NCI-H82 treated with DMSO at 0.1 percent for 48 hours (cell line): ENCODE results near the gene KLF5.
A peak's percentile ranks its signal among the peaks of the same experiment; 100 is the strongest.
"Not testable (repeated sequence)": the region's sequence is repeated elsewhere in the genome, so short reads cannot be mapped to it uniquely, and the experiment has no call there.

Experiments used
- DNase-seq: peaks from one replicate; lab custom pipeline; 2025; ENCODE audit not compliant: unreplicated experiment; lab: John Stamatoyannopoulos, UW

The KLF5 gene

DNA sequence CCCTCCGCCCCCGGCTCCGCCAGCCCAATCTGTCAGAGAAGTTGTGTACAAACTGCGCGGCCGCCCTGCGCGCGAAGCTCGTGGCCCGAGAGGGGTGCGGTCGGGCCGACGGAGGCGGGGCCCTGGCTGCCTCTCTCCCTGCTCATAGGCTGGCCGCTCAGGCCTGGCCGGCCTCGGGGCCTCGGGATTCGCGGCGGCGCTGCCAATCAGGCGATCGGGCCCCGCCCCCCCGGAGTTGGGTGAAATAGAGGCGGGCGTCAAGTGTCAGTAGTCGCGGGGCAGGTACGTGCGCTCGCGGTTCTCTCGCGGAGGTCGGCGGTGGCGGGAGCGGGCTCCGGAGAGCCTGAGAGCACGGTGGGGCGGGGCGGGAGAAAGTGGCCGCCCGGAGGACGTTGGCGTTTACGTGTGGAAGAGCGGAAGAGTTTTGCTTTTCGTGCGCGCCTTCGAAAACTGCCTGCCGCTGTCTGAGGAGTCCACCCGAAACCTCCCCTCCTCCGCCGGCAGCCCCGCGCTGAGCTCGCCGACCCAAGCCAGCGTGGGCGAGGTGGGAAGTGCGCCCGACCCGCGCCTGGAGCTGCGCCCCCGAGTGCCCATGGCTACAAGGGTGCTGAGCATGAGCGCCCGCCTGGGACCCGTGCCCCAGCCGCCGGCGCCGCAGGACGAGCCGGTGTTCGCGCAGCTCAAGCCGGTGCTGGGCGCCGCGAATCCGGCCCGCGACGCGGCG lies at the start of gene KLF5:
TSS of gene KLF5 (plus strand) at position 270 of the 724 bp plus-strand sequence. CDS start at position 593, 323 bp downstream.
- peak; percentile 92 for DNase-seq

DNA sequence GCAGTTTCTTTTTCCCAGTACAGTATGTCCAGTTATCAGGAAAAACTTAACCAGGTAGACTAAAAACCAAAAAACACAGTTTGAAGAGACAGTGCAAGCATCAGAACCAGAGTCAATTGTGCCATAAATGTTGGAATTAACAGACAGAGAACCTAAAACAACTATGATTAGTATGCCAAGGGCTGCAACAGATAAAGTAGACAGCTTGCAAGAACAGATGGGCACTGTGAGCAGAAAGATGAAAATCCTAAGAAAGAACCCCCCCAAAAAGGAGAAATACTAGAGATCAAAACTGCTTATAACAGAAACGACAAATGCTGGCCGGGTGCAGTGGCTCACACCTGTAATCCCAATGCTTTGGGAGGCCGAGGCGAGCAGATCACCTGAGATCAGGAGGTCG lies 47.1 kb upstream of the KLF5 start:
- no peak for DNase-seq

DNA sequence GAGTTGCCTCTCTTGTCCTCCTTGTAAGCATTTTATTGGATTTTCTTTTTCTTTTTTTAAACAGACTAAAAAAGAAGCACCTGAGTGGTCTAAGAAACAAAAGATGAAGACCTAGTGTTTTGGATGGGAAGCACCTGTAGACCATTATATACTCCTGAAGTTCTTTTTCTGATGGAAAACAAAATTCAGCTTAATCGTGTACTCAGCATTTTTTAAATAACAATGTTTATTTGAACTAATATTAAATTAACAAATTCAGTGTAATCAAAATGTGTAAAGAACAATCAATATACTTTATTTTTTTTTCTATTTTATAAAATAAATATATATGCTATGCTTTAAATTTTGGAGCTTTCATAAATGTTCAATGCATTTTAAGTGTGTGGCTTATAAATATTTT lies 43.0 kb upstream of the KLF5 start:
- DNase-seq = no peak

DNA sequence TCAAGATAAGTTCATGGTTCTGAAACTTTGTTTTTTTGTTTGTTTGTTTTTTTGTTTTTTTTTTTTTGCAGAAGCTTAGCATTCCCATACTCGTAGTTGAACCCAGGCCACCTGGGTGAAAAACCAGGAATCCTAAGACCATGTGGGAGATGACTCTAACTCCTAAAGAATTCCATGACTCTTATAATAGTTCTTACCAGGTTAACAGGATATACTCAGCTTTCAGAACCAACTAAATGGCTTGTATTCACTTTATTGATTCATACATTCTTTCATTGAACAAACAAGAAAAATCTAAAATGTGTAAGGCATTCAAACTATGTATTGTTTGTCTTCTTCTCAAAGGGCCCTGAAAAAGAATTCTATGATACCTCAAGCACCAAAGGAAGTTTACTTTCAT lies 40.5 kb upstream of the KLF5 start:
- DNase-seq = no peak

DNA sequence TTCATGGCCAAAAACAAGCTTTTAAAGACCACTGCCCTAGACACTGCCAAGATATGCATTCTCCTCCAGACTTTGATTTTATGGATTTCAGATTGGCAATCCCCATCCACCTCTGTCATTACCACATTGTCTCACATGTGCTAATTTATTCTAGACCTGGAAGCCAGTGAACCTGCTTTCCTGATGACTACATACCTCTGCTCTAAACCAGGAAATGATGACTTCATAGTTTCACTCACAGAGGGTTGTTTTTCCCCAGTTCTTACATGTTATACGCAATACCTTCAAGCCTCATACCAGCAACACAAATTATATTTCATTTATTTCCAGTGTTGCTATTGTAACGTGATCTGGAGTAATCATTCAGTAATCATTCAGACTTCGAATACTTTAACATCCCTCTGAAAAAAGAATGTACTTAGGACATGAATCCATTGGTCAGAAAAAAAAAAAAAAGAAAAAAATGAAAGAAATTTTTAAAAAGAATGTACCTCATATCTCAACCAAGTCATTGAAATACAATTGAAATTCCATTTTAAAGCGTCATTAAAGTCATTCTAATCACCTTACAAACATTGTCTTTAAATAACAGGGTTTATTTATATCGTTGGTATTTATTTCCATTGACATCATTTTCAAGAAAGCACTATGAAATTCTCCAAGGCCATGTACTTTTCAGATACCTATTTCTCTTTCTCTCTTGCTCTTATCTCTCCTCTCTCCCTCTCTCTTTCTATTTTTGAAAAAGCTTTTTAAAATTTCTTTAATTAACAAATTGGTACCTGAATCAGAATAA lies 33.4 kb upstream of the KLF5 start:
- no peak for DNase-seq

DNA sequence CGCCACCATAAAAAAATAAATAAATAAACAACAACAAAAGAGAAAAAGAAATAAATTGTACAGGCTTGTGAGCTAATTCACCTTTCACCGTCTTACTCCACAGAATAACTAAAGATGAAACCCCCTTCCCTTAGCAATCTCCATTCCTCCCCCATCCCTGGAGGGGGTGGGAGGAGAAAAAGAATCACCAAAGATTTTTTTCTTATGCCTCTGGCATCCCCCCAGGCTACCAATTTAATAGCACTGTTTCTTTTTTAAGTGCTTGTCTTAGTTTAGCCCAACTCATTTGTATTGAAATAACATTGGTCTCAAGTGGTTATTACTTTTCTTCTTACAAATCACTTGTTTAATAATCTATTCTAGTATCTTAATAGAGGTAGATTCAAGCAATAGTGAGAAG lies 23.9 kb upstream of the KLF5 start:
- DNase-seq = no peak

DNA sequence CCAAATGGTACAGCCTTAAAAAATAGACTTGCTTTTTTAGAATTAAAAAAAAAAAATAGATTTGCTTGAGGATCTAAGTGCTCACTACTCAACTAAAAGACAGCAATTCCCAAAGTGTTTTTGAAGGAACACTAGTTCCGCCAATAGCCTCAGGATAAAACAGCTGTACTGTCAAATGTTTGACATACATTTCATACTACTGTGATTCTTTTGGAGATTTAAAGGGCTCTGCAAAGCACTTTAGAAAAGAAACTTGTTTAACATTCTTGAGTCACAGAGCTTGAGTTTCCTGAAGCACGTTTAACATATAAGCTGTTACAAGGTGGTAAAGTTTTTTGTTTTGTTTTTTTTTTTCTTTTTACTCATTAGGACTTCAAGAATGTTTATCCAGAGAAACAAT lies 23.1 kb upstream of the KLF5 start:
- no peak for DNase-seq

DNA sequence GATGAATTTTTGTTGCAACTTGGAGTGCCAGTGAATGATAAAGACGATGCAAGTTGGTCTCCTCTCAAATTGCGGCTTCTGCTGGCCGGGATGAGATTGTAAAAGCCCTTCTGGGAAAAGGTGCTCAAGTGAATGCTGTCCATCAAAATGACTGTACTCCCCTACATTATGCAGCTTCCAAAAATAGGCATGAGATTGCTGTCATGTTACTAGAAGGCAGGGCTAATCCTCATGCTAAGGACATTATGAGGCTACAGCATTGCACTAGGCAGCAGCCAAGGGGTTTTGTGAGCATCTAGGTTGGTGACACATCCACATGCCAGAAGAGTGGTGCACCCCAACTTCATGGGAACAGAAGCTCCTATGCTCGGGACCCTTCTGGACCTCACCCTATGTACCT lies 22.2 kb upstream of the KLF5 start:
- no peak for DNase-seq

DNA sequence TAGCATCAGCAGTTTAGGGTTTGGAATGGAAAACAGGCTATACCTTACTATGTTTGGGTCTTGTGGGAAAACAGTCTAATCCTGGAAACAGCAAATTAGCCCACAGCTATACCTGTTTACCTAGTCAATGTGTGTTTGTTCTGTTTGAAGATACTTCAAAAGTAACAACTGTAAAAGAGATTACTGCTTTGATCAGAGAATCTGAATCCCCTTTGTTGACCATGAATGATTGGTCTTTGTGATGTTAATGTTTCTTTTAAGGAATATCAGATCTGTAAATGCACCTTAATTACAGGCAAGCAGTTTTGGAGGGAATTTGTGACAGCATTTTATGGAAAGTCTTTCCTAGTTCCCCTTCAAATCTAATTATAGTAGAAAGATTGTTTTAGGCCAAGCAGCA lies 20.7 kb upstream of the KLF5 start:
- DNase-seq = no peak

DNA sequence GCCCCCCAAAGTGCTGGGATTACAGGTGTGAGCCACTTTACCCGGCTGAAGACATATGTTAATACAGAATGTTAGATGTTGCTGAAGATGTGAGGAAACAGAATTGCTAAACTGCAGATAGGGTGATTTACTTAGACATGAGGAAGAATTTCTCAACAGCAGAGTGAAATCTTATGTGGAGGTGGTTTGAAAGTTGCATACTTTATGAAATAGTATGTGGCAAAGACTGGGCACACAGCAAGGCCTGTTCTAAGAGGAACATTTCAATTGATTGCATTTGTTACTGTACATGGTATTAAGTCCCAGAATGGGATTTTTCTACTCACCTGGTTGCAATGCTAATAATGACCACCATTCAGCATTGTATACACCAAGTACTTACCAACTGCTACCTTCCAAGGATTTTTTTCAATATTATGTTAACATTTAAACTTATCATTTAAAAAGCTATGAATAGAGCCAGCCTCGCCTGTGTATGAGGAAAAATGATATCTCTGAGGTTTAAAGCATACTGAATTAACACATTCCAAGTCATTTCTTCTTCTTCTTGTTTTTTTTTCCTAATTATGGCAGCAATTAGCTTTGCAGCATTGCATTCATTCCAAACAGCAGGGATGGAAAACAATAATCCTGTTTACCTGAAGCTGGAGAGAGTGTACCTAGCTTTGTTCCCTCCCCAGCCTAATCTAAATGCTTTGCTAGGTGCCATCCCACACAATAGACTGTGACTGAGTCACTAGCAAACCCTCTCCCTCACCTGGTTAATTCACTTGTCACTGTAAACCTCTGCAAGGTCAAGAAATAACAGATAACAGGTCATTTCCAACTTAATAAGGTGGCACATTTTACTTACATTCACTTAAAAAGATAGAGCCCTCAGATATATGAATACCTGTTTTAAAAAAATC lies 19.4 kb upstream of the KLF5 start:
- no peak for DNase-seq

DNA sequence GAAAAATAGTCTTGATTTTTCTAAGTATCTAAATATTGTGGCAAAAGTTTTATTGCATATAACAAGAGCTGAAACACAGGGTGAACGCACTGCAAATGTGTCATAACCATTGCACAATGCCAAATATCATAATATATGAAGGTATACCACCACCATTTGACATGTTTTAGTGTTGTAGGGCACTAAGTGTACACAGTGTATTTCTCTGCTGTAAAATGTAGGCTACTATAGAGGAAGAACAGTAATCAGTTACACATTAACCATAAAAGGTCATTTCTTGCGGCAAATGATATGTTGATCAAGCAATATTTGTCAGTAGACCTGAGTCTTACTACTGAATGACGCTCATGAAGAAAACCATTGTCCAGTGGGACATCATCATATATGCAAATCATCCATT lies 18.3 kb upstream of the KLF5 start:
- DNase-seq = no peak

DNA sequence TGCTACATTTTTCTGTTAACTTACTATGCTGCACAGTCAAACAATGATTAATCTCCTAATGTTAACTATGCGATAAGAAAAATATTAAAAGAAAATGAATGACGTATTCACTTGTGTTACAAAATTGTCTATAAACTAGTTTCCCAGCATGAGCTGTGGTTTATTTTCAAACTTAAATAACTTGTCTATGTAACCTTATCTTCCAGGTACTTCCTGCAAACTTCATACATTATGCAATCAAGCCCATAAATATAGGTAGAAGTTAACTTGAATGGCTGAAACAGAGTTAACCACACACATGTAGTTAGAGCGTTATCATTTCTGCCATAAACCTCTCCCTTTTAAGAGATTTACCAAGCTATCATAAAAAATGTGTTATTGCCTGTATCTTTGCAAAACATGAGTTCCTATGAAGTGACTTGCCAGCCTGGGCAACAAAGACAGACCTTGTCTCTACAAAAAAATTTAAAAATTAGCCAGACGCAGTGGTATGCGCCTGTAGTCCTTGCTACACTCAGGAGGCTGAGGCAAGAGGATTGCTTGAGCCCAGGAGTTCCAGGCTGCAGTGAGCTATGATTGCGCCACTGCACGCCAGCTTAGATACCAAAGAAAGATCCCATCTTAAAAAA lies 17.7 kb upstream of the KLF5 start:
- no peak for DNase-seq

DNA sequence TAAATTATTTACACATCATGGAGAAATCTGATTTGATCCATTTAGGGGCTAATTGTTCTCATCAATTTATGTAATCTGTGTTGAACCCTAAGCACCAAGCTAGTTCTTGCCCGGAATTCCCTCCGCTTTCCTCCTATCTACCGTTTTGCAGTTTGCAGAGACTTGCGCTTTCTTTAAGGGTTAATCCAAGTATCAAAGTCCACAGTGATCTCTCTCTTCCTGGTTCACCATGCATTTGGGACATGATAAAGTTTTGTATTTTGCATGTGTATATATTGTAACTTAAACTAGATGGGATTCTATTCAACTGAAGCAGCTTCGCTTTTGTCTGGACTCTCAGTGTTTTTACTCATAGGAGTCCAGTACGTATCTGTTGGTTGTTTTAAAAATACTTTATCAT lies 13.8 kb upstream of the KLF5 start:
- DNase-seq = no peak

DNA sequence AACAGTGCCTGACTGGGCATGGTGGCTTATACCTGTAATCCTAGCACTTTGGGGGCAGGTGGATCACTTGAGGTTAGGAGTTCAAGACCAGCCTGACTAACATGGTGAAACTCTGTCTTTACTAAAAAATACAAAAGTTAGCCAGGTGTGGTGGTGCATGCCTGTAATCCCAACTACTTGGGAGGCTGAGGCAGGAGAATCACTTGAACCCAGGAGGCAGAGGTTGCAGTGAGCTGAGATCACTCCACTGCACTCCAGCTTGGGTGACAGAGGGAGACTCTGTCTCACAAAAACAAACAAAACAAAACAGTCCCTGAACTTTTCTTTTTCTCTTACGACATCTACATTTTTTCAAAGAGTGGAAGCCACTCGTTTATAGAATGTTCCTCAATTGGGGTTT lies 10.2 kb upstream of the KLF5 start:
- not testable (repeated sequence) for DNase-seq

DNA sequence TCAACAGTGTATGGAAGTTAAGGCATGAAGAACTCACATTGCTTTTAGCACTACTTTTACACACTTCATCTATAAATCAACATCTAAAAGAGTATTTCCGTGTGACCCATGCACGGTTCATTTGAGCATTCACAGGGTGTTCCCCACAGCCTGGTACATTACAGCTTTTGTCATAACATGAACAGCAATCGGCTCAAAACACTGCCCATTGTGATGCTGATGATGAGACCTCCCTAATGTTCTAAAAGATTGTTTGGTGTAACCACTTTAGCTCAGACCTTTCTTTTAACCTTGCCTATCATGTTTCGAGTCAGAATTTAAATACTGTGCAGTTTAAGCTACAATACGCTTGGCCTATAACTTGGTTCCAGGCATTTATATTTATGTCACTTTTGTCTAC lies 4.1 kb upstream of the KLF5 start:
- DNase-seq = no peak

DNA sequence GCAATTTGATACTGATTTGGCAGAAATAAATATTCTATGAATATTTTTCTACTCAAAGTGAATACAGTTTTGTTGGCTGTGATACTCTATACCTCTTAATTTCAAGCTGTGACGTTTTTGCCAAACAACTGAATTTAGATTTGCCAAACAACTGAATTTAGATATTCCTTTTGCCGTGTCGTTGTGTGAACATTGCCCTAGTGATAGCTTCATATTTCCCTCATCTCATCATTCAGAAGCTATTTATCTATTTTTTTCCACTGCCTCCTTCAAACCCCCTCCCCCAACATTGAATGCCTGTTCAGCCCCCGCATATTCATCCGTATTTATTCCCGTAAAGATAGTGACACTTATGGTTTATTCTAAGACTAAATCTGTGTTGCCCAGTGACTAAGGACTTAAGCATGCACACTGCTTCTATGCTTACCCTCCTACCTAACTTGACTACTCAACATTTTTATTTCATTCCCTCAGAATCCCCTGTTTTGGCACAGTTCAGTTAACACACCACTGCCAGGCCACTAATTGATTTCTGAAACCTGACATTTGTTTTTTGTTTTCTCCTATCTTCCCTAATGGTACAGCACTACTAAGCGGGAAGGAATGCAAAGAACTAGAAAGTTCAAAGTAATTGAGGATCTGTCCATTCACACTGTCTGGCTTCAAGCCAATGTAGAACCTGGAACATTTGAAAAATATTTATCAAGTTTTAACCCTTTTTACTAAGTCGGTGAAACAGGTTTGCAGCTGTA lies 2.8 kb upstream of the KLF5 start:
- DNase-seq = no peak

DNA sequence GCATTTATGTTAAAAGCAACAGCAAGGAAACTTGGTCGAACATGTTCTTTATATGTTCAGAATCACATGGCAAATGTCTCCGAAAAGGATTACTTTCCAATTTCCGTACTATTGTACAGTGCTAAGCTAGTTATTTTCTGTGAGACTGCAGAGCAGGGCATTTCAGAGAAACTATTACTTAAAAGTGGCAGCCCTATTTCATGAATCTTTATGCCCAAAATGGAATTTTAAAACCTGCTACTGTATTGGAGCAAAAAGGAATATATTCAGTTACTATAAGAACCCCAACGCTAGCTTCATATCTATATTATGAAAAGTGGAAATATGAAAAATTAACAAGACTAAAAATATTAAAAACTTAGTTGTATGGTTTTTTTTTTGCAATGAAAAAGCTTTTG lies 2.2 kb upstream of the KLF5 start:
- DNase-seq = no peak

DNA sequence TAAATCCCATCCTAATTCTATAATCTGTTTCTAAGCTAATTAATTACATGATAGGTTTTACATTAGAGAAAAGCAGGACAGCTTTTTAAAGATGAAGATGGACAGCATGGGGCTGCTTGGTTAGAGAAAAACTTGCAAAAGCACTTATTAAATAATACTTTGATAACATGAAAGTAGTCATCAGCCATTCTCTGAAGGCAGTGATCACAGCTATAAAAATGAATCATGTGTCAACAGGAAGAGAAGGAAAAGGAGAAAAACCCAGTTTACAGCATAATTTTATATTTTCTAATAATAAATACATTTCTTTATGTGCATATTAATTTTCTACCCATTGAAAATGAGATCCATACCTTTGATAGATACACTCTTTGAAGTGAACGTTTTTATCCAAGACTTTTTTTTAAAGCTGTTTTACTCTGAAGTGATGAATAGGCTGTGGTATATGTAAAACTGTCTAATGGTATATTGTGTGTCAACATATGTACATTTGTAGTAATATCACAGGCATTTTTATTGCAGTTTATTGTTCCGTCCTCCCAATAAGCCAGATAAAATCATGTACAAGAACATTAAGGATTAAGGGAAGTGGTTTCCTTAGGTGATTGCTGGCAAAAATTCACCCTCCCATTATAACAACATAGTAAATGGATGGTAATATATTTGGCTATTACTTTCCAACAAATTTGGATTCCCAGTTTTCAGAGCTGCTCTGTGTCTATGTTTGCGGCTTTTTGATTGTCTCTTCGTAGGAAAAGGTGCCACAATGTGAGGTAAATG lies 1.3 kb upstream of the KLF5 start:
- DNase-seq = no peak

DNA sequence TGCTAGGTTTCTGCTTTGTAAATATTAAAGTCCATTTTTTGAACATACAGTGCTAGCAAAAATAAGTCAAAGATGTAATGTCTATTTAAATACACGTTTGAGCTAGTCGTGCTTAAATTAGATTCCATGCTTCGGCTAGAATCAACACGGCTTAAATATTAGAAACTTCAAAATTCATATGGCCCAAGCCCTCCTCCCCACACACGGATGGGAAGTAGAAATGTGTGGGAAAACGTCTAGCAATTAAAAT lies 816 bp upstream of the KLF5 start:
- DNase-seq = no peak

DNA sequence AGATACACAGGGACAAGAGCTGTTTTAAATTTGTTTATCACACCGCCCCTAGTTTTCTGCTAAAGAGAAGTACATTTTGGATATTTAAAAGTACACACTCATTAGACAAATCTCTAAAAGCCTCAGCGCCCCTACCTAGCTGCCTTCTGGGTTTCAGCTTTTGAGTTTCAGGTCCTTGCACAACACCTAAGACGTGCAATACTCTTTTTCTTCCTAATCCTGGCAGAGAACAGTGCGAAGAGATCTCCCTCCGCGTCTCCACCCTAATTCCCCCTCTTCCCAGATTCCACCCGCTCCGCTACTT lies 421 bp upstream of the KLF5 start:
- no peak for DNase-seq
